GM19467 (cell line): Measurements from ENCODE around the gene RAN.

ENCODE experiments used
- ATAC-seq: cut with Tn5 transposase; IDR thresholded peaks from one replicate; pipeline ENCODE4 v1.9.1; 2021; ENCODE audit warnings: mild to moderate bottlenecking, moderate library complexity; ENCODE audit not compliant: unreplicated experiment

Gene RAN

GRCh38 chr12:130925666-130926015 lies 53.8 kb downstream of the RAN start:
- no peak for ATAC-seq
